ENCODE results near the gene CEP55.
"Not testable (repeated sequence)": the region's sequence is repeated elsewhere in the genome, so short reads cannot be mapped to it uniquely, and the experiment has no call there.

DNA sequence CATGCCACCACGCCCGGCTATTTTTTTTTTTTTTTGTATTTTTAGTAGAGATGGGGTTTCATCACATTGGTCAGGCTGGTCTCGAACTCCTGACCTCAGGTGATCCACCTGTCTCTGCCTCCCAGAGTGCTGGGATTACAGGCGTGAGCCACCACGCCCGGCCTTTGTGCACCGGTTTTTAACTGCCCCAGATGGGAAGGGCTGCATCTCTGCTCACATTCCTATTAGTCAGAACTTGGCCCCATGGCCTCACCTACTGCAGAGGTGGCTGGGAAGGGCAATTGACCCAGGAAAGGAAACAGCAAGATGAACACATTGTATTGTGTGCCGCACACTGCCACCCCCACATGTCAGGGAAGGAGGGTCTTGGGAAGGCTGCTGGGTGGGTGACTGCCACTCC is 50.6 kb downstream of the CEP55 start:
- TF ChIP-seq, protein P1, sequence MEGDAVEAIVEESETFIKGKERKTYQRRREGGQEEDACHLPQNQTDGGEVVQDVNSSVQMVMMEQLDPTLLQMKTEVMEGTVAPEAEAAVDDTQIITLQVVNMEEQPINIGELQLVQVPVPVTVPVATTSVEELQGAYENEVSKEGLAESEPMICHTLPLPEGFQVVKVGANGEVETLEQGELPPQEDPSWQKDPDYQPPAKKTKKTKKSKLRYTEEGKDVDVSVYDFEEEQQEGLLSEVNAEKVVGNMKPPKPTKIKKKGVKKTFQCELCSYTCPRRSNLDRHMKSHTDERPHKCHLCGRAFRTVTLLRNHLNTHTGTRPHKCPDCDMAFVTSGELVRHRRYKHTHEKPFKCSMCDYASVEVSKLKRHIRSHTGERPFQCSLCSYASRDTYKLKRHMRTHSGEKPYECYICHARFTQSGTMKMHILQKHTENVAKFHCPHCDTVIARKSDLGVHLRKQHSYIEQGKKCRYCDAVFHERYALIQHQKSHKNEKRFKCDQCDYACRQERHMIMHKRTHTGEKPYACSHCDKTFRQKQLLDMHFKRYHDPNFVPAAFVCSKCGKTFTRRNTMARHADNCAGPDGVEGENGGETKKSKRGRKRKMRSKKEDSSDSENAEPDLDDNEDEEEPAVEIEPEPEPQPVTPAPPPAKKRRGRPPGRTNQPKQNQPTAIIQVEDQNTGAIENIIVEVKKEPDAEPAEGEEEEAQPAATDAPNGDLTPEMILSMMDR (optimal IDR thresholded peaks at IDR 0.05 in 1 of 3, IDR thresholded peaks at IDR 0.05 in 1 of 3, conservative IDR thresholded peaks at IDR 0.05 in 1 of 3; ENCODE audit: extremely low read depth in 1 of 3, insufficient read depth in 2 of 3, low read length in 3 of 3), result not testable (repeated sequence)
- not testable (repeated sequence) for TF ChIP-seq EZH2 (IDR thresholded peaks at IDR 0.05; ENCODE audit: low read length)

Measured in keratinocyte (primary cell).